ENCODE measurements around the gene RETNLB.

DNA sequence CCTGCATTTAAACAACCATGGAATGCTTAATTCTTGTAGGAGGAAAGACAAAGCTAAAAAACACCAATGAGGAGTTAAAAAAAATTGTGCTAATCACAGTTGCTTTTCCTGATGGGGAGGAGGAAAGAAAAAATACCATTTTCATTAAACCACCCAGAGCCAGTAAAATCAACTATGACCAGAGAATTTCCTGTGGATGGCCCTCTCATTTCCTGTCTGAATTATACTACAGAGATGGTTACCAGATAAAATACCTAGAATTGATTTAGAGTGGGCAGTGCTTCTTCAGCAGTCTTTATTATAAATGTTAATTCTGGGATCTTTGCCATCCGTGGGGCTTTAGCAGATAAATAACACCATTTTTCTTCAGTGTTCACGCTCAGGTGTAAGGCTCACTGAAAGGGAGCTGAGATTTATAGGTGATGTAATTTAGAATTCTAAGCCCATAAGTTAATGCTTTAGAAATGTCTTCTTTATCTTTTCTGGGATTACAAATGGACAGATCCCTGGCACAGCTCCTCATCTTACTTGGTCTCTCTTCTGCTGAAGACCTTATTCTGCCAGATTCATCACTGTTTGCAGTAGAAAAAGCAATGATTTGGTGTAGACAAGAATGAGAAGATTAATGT, 37.9 kb downstream of the RETNLB start:
- TF ChIP-seq CTCF (IDR thresholded peaks at IDR 0.05) (no peak), POLR2A (IDR thresholded peaks at IDR 0.05) (no peak)
